Measurements from ENCODE around the gene SYT10.
"Not testable (repeated sequence)": the region's sequence is repeated elsewhere in the genome, so short reads cannot be mapped to it uniquely, and the experiment has no call there.

The SYT10 gene

DNA sequence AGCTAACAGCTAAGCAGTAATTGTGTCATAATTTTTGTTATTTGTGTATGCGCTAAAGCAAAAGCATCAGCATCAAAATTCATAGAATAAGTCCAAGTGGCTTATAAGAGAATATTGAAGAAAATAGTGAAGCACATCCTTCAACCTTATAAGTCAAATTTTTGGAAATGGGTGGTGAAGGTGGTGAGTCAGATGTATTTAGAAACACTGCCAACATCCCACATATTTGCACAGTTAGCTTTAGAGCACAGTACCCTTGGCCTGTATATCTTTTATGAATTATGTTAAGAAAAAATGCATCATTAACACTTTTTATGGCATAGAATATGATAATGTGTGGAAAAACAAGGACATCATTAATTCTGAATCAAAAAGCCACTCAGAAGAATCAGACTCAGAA lies 8.0 kb downstream of the SYT10 start:
- TF ChIP-seq, protein P1, sequence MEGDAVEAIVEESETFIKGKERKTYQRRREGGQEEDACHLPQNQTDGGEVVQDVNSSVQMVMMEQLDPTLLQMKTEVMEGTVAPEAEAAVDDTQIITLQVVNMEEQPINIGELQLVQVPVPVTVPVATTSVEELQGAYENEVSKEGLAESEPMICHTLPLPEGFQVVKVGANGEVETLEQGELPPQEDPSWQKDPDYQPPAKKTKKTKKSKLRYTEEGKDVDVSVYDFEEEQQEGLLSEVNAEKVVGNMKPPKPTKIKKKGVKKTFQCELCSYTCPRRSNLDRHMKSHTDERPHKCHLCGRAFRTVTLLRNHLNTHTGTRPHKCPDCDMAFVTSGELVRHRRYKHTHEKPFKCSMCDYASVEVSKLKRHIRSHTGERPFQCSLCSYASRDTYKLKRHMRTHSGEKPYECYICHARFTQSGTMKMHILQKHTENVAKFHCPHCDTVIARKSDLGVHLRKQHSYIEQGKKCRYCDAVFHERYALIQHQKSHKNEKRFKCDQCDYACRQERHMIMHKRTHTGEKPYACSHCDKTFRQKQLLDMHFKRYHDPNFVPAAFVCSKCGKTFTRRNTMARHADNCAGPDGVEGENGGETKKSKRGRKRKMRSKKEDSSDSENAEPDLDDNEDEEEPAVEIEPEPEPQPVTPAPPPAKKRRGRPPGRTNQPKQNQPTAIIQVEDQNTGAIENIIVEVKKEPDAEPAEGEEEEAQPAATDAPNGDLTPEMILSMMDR (conservative IDR thresholded peaks at IDR 0.05; ENCODE audit: low read length), result no peak
- H3K4me3 ChIP-seq (ENCODE audit: low read length), result no peak overlapping the region
- DNase-seq (ENCODE audit: low read depth), result no peak

DNA sequence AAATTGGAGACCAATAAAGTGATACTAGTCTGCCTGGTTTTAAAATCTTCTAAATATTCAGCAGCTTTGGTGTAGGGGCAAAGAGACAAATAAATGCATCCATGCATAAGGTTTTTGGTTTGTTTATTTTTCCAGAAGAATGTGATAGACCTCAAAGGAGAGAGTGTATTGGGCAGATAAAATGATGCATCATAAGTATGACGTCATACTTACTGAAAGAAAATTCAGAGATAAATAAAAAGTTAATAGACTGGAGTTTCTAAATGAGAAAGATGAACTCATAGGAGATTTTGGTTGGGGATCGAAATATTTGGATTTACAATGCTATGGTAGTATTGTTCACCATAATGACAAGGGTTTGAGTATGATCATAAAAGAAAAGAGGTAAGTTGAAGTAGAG lies 10.2 kb downstream of the SYT10 start:
- no peak for DNase-seq (ENCODE audit: low read depth)
- no peak overlapping the region for H3K4me3 ChIP-seq (ENCODE audit: low read length)
- TF ChIP-seq, protein P1 (conservative IDR thresholded peaks at IDR 0.05; ENCODE audit: low read length), result no peak

DNA sequence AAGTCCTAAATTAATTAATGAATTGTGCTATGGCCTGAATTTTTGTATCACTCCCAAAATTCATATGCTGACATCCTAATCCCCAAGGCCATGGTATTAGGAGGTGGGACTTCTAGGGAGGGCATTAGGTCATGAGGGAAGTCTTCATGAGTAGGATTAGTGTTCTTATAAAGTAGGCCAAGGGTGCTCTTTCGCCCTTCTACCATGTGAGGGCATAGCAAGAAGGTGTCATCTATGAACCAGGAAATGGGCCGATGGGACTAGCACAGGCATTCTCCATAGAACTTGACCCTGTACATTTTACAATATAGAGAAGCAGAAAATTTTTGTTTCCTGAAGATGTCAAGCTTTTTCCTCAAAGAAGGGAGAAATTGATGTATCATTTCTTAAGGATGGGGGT lies 12.5 kb downstream of the SYT10 start:
- H3K4me3 ChIP-seq (ENCODE audit: low read length), result no peak overlapping the region
- TF ChIP-seq, protein P1 (conservative IDR thresholded peaks at IDR 0.05; ENCODE audit: low read length), result no peak
- DNase-seq (ENCODE audit: low read depth), result no peak

DNA sequence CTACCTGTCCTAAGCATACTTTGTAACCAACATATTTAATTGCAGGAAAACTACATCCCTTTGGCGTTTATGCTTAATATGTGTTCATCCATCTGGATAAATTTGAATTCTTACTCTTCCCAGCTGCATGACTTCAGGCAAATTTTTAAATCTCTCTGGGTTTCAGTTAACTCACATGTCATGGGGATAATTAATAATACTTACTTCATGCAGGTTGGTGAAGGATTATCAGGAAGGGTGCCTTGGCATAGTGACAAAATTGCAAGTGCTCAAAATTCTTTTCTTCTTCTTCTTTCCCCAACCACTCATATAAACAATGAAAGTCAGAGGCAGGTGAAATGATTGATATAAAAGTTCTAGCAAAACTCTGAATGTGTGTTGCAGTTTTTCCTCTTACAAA lies 15.9 kb downstream of the SYT10 start:
- TF ChIP-seq, protein P1 (conservative IDR thresholded peaks at IDR 0.05; ENCODE audit: low read length), result no peak
- DNase-seq (ENCODE audit: low read depth), result no peak
- no peak overlapping the region for H3K4me3 ChIP-seq (ENCODE audit: low read length)

DNA sequence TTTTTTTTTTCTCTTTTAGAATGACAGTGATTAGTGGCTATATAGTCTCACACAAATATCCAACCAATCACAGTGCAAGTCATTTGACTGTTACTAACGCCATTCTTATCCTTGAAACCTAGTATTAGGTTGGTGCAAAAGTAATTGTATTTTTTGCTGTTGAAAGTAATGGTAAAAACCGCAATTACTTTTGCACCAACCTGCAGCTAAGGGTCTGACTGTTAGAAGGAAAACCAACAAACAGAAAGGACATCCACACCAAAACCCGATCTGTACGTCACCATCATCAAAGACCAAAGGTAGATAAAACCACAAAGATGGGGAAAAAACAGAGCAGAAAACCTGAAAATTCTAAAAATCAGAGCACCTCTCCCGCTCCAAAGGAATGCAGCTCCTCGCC lies 27.2 kb downstream of the SYT10 start:
- not testable (repeated sequence) for H3K4me3 ChIP-seq (ENCODE audit: low read length)

DNA sequence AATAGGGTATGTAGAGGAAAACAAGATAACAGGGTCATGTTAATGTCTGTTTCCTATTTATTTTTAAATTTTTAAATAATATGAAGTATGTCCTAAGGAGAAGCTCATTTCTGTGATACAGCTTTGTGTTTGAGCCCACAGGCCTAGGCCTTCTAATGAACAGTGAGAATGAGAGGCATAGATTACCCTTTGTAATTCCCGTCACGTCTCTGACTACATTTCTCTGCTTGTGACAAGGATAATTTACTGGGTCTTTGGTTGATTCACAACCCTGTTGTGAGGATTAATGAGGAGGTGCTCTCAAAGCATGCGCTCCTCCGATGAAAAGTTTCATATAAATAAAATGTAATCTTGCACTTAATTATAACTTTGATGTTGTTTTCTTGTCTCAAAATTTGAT lies 56.1 kb downstream of the SYT10 start:
- DNase-seq (ENCODE audit: low read depth), result no peak
- TF ChIP-seq, protein P1 (conservative IDR thresholded peaks at IDR 0.05; ENCODE audit: low read length), result no peak
- H3K4me3 ChIP-seq (ENCODE audit: low read length), result no peak overlapping the region

More for the DNA sequence above, 27.2 kb downstream of the SYT10 start:
- DNase-seq (ENCODE audit: low read depth), result not testable (repeated sequence)

DNA sequence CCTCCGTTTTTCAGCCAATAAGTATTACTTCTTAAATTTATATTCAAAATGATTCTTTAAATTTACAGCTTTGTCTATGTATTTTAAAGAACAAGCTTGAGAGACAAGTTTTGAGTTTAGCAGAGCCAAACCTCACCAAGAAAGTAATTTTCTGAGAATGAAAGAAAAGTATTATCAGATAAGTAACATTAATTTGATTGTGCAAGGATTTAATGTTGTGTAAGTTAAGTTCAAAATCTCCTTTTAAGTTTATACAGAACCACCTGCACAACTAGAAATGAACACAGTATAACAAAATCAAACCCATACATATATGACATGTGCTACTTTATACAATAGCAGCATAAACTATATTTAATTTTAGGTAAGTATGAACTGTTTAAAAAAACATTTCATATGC lies 63.5 kb downstream of the SYT10 start:
- TF ChIP-seq, protein P1 (conservative IDR thresholded peaks at IDR 0.05; ENCODE audit: low read length), result no peak
- no peak for DNase-seq (ENCODE audit: low read depth)
- no peak overlapping the region for H3K4me3 ChIP-seq (ENCODE audit: low read length)

DNA sequence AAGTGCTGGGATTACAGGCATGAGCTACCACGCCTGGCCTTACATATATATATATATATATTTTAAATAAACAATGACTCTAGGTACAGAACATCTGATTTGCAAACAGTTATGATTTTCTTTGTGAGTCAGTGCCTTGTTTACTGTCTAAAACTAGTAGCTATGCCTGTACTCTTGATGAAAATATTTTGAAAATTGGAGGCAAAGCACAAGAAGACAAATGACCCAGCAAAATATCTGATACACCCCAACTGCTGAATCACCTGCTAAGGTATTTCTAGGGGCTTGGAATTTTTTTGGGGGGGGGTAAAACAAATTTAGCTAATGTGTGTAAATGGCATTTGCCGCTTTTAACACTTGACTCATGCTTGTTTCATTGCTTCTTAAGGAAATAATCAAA lies 69.3 kb downstream of the SYT10 start:
- no peak for DNase-seq (ENCODE audit: low read depth)

More for the DNA sequence above, 69.3 kb downstream of the SYT10 start:
- no peak overlapping the region for H3K4me3 ChIP-seq (ENCODE audit: low read length)
- TF ChIP-seq, protein P1 (conservative IDR thresholded peaks at IDR 0.05; ENCODE audit: low read length), result no peak

Measured in AG10803 (cell line).